HEK293 (cell line): Measurements from ENCODE around the gene USP2.

ENCODE experiments used
- PRDM4 ChIP-seq: fragments of 450-650 bp; formaldehyde crosslinking; IDR thresholded peaks from 2 replicates; pipeline ENCODE4 v1.5.1; 2017; ENCODE audit warnings: missing biosample characterization, missing genetic modification characterization
- SETDB1 ChIP-seq: IDR thresholded peaks from one replicate; pipeline ENCODE4 v1.6.1; 2017; ENCODE audit warnings: mild to moderate bottlenecking, low read length, moderate library complexity, mixed read lengths; ENCODE audit not compliant: insufficient read length
- ZNF610 ChIP-seq: fragments of 450-650 bp; formaldehyde crosslinking; IDR thresholded peaks from 2 replicates; pipeline ENCODE4 v1.5.1; 2016; ENCODE audit warnings: missing biosample characterization, missing genetic modification characterization, borderline replicate concordance
- TF ChIP-seq, protein P1 (sequence below): fragments of 450-650 bp; formaldehyde crosslinking; IDR thresholded peaks from 2 replicates; pipeline ENCODE4 v1.5.1; 2016; ENCODE audit warnings: missing biosample characterization, missing genetic modification characterization
- TF ChIP-seq, protein P2 (sequence below): fragments of 450-650 bp; formaldehyde crosslinking; IDR thresholded peaks from 2 replicates; pipeline ENCODE4 v1.5.1; 2016; ENCODE audit warnings: missing biosample characterization, missing genetic modification characterization

DNA sequence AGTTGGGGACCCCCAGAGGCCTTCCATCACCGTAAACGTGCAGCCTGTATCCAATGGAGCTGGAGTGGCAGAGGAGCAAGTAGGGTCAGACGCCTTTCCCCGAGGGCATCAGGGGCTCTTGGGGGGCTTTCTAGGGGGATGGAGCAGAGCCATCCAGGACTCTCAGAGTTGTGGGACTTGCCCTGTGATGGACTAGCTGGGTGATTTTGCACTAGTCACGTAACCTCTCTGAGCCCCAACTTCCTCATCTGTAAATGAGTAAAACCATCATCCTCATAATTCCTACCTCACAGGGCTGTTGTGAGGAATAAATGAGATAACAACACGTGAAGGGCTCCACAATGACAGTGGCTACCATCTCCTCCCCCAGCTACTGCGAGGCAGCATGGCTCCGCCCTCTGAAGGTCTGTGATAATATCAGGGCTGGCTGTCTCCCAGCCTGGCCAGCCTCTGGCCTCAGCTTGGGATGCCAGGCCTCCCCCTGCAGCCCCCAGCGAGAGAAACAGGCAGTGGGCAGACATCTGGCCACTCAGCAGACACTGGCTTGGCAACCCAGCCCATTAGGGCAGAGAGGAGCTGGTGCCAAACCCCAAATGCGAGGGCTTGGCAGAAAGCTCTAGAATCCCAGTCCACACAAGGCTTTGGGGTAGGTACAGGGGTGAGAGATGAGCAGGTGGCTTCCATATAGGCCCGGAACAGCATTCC is 6.7 kb downstream of the USP2 start:
- TF ChIP-seq, protein P1, sequence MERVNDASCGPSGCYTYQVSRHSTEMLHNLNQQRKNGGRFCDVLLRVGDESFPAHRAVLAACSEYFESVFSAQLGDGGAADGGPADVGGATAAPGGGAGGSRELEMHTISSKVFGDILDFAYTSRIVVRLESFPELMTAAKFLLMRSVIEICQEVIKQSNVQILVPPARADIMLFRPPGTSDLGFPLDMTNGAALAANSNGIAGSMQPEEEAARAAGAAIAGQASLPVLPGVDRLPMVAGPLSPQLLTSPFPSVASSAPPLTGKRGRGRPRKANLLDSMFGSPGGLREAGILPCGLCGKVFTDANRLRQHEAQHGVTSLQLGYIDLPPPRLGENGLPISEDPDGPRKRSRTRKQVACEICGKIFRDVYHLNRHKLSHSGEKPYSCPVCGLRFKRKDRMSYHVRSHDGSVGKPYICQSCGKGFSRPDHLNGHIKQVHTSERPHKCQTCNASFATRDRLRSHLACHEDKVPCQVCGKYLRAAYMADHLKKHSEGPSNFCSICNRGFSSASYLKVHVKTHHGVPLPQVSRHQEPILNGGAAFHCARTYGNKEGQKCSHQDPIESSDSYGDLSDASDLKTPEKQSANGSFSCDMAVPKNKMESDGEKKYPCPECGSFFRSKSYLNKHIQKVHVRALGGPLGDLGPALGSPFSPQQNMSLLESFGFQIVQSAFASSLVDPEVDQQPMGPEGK (tag by site-specific recombination), result no peak
- TF ChIP-seq, protein P2, sequence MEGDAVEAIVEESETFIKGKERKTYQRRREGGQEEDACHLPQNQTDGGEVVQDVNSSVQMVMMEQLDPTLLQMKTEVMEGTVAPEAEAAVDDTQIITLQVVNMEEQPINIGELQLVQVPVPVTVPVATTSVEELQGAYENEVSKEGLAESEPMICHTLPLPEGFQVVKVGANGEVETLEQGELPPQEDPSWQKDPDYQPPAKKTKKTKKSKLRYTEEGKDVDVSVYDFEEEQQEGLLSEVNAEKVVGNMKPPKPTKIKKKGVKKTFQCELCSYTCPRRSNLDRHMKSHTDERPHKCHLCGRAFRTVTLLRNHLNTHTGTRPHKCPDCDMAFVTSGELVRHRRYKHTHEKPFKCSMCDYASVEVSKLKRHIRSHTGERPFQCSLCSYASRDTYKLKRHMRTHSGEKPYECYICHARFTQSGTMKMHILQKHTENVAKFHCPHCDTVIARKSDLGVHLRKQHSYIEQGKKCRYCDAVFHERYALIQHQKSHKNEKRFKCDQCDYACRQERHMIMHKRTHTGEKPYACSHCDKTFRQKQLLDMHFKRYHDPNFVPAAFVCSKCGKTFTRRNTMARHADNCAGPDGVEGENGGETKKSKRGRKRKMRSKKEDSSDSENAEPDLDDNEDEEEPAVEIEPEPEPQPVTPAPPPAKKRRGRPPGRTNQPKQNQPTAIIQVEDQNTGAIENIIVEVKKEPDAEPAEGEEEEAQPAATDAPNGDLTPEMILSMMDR (tag by site-specific recombination), result no peak
- TF ChIP-seq ZNF610 (tag by site-specific recombination), result no peak
- no peak for TF ChIP-seq SETDB1
- TF ChIP-seq PRDM4 (tag by site-specific recombination), result no peak
